GM12865 (cell line): ENCODE results near the gene PRKCE.
"Not testable (repeated sequence)": the region's sequence is repeated elsewhere in the genome, so short reads cannot be mapped to it uniquely, and the experiment has no call there.

Experiments
- DNase-seq: peaks from one replicate; pipeline ENCODE4 v3.0.0; 2010; ENCODE audit warnings: low read depth
- H3K4me3 ChIP-seq: 2 replicates; pipeline ENCODE4 v1.5.1; 2011; ENCODE audit warnings: mild to moderate bottlenecking, low read depth, low read length, control low read depth
- CTCF ChIP-seq: IDR thresholded peaks from 2 replicates; pipeline ENCODE4 v1.5.1; 2011; ENCODE audit warnings: low read length, control low read depth, low read depth, inconsistent platforms; ENCODE audit not compliant: insufficient read depth; ENCODE audit errors: missing control alignments

Gene PRKCE

GRCh38 chr2:45713136-45713535 is 61.7 kb downstream of the PRKCE start:
- no peak for DNase-seq
- H3K4me3 ChIP-seq: no peak overlapping the region
- no peak for TF ChIP-seq CTCF

DNA sequence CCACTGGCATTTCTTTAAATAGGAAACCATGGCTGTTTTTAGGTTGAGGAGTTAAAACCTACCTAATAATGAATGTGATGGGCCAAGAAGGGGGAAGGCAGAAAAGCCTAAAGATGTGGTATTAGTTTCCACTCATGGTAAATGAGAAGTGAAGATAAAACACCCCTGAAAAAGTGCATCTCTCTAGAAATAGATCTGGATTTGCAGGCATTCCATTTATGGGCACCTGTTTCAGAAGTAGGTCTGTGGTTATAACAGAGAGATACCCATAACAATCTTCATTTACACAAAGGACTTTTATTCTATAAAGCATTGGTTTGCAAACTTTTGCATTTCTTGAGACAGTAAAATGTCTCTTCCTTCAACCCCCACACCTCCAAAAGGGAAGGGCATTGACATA is 62.1 kb downstream of the PRKCE start:
- no peak for DNase-seq
- no peak overlapping the region for H3K4me3 ChIP-seq
- TF ChIP-seq CTCF: no peak

DNA sequence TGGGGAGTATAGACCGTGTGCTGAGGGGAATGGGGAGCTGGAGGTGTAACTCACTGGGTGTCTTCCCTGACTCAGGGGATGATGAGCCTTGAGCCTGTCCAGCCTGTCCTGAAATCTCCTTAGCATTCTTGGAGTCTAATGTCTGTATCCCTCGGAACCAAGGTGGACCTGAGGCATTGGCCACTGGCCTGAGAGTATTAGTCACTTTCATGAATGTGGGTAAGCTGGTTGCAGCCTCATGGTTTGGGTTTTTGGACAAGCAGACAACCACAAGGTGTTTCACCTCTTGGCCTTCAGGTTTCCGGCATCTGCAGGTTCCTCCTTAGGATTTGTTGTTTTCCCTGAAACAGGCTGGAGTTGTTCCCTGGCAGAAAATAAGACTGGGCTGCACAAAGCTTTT is 63.2 kb downstream of the PRKCE start:
- TF ChIP-seq CTCF: no peak
- DNase-seq: no peak
- H3K4me3 ChIP-seq: no peak overlapping the region

DNA sequence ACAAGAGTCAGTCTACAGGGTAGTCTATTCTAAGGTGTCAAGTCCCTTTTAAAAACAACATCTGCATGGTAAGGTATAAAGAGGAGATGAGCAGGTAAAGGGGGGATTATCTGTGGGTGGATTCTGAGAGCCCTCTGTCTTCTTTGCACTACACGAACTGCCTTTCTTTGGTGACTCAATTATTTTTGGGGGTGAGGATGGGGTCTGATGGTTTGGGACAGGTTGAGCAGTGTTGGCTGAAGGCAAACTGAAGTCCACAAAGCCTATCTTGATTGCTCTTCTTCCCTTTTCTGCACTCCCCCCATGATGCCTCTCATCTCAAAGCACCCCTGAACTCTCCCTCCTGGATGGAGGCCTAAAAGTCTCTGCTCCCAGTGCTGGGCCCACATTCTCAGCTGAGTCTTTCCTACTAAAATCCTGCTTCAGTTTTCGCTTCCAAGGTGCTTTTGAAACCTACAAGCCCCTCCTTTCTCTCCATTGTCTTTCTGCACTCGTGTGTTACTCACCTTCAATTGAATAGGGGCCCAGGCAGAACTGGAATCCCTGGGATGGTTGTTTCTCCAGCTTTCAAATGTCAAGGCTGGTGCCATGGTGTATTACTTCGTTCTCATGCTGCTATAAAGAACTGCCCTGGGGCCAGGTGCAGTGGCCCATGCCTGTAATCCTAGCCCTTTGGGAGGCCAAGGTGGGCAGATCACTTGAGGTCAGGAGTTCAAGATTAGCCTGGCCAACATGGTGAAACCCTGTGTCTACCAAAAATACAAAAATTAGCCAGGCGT is 64.3 kb downstream of the PRKCE start:
- TF ChIP-seq CTCF: no peak
- no peak for DNase-seq
- H3K4me3 ChIP-seq: no peak overlapping the region

DNA sequence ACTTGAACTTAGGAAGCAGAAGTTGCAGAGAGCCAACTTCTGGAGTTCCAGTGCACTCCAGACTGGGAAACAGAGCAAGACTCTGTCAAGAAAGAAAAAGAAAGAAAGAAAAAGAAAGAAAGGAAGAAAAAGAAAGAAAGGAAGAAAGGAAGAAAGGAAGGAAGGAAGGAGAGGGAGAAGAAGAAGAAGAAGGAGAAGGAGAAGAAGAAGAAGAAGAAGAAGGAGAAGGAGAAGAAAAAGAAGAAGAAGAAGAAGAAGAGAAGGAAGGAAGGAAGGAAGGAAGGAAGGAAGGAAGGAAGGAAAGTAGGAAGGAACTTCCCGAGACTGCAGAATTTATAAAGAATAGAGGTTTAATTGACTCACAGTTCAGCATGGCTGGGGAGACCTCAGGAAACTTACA is 65.0 kb downstream of the PRKCE start:
- not testable (repeated sequence) for H3K4me3 ChIP-seq, DNase-seq

- H3K4me3 ChIP-seq: no peak overlapping the region
- DNase-seq: no peak
- TF ChIP-seq CTCF: no peak
Measured at GRCh38 chr2:45716915-45717314, 65.4 kb downstream of the PRKCE start.

GRCh38 chr2:45720210-45720609 is 68.7 kb downstream of the PRKCE start:
- DNase-seq: no peak
- H3K4me3 ChIP-seq: no peak overlapping the region
- no peak for TF ChIP-seq CTCF
